Hepatocyte (in vitro differentiated cells): ENCODE results near the gene MRPL19. TPM values are rescaled to one million over a fixed set of nuclear protein-coding genes. Genes with fewer than 3 reads are reported as not detected.
"Not testable (repeated sequence)": the region's sequence is repeated elsewhere in the genome, so short reads cannot be mapped to it uniquely, and the experiment has no call there.

Source experiments
- DNase-seq: peaks from one replicate; pipeline ENCODE4 v3.0.0-alpha.2; 2016; ENCODE audit warnings: low spot score
- H2AFZ ChIP-seq: fragments of 200-600 bp; sonication (generic); 2 replicates; pipeline ENCODE4 v1.6.0; 2016; ENCODE audit warnings: antibody characterized with exemption, mild to moderate bottlenecking
- H3K27ac ChIP-seq: fragments of 200-600 bp; sonication (generic); 2 replicates; pipeline ENCODE4 v1.5.1; 2016; ENCODE audit warnings: mild to moderate bottlenecking
- H3K27me3 ChIP-seq: fragments of 200-600 bp; sonication (generic); 2 replicates; pipeline ENCODE4 v1.6.1; 2016
- H3K36me3 ChIP-seq: fragments of 200-600 bp; sonication (generic); replicated peaks from 2 replicates; pipeline ENCODE4 v1.5.1; 2016; ENCODE audit warnings: low read depth; ENCODE audit not compliant: insufficient read depth
- H3K4me1 ChIP-seq: fragments of 200-600 bp; sonication (generic); 2 replicates; pipeline ENCODE4 v1.5.1; 2016; ENCODE audit warnings: mild to moderate bottlenecking, moderate library complexity; ENCODE audit not compliant: insufficient read depth
- H3K4me2 ChIP-seq: fragments of 200-600 bp; sonication (generic); 2 replicates; pipeline ENCODE4 v1.6.0; 2016
- H3K4me3 ChIP-seq: fragments of 200-600 bp; sonication (generic); 2 replicates; pipeline ENCODE4 v1.5.1; 2016; ENCODE audit warnings: mild to moderate bottlenecking
- H3K79me2 ChIP-seq: fragments of 200-600 bp; sonication (generic); 2 replicates; pipeline ENCODE4 v1.6.0; 2017; ENCODE audit warnings: mild to moderate bottlenecking
- H3K9me2 ChIP-seq: fragments of 200-600 bp; sonication (generic); replicated peaks from 2 replicates; pipeline ENCODE4 v1.6.0; 2017; ENCODE audit warnings: mild to moderate bottlenecking; ENCODE audit not compliant: insufficient read depth
- H3K9me3 ChIP-seq: fragments of 200-600 bp; sonication (generic); 2 replicates; pipeline ENCODE4 v1.5.1; 2016; ENCODE audit warnings: low read depth, mild to moderate bottlenecking
- H4K20me1 ChIP-seq: fragments of 200-600 bp; sonication (generic); 2 replicates; pipeline ENCODE4 v1.6.0; 2016; ENCODE audit warnings: mild to moderate bottlenecking; ENCODE audit not compliant: insufficient read depth, poor library complexity, severe bottlenecking
- CTCF ChIP-seq: fragments of 200-600 bp; sonication (generic); IDR thresholded peaks from 2 replicates; pipeline ENCODE4 v1.5.1; 2016; ENCODE audit warnings: antibody characterized with exemption, mild to moderate bottlenecking; ENCODE audit not compliant: poor library complexity
- EZH2 ChIP-seq: fragments of 200-600 bp; sonication (generic); IDR thresholded peaks from 2 replicates; pipeline ENCODE4 v1.6.1; 2016; ENCODE audit warnings: antibody characterized with exemption, mild to moderate bottlenecking, borderline replicate concordance
- EZH2phosphoT487 ChIP-seq: fragments of 200-600 bp; sonication (generic); IDR thresholded peaks from one replicate; pipeline ENCODE4 v1.6.1; 2018; ENCODE audit warnings: antibody characterized with exemption, mild to moderate bottlenecking, low read depth, moderate library complexity; ENCODE audit not compliant: unreplicated experiment, severe bottlenecking
- WGBS: methylation state at CpG from one replicate; pipeline ENCODE4 v1.1.6; 2016; ENCODE audit warnings: low lambda C conversion rate; ENCODE audit errors: missing lambda C conversion rate; 5-methylcytosine and 5-hydroxymethylcytosine counted together
- polyA plus RNA-seq: library from polyadenylated mRNA; unstranded; fragments of >200 nt; fragmentation: Nextera tagmentation; extraction: Ambion mirVana; gene quantifications from 2 replicates; pipeline ENCODE4 v1.2.1, GENCODE V29; 2016
- total RNA-seq: library from RNA; depleted of rRNA; stranded (reverse); fragments of >200 nt; gene quantifications from 2 replicates; pipeline ENCODE4 v1.2.3, GENCODE V29; 2014

The MRPL19 gene
- total and polyA plus RNA-seq, 2 experiments from 2014 or later = 47.9 to 68.7 TPM

- H4K20me1 ChIP-seq = no peaks in the 10 kb centered on the region
- no peak overlapping the region for H2AFZ ChIP-seq
- no peak overlapping the region for H3K4me3 ChIP-seq
- H3K9me3 ChIP-seq = no peaks in the 10 kb centered on the region
- 41% methylated on average over 6 of the region's 6 CpGs for WGBS
- TF ChIP-seq EZH2 (no peak), CTCF (no peak), EZH2phosphoT487 (no peak)
- no peaks in the 10 kb centered on the region for H3K4me1 ChIP-seq
- peak; percentile 34 for DNase-seq
- no peaks in the 10 kb centered on the region for H3K27me3 ChIP-seq
- no peaks in the 10 kb centered on the region for H3K79me2 ChIP-seq
- H3K27ac ChIP-seq = peak overlapping the region; percentile 52
- no peaks in the 10 kb centered on the region for H3K9me2 ChIP-seq
- peak overlapping the region; percentile 14 for H3K4me2 ChIP-seq
- H3K36me3 ChIP-seq = no peaks in the 10 kb centered on the region
Measured at GRCh38 chr2:75666911-75667310, 20.3 kb downstream of the MRPL19 start.

GRCh38 chr2:75667884-75668283 lies 21.3 kb downstream of the MRPL19 start:
- H3K79me2 ChIP-seq = no peaks in the 10 kb centered on the region
- no peaks in the 10 kb centered on the region for H3K9me2 ChIP-seq
- no peak for TF ChIP-seq CTCF
- TF ChIP-seq EZH2phosphoT487 = no peak
- TF ChIP-seq EZH2 = no peak
- H3K36me3 ChIP-seq = no peaks in the 10 kb centered on the region
- 50% methylated on average over 2 of the region's 2 CpGs for WGBS
- no peaks in the 10 kb centered on the region for H3K9me3 ChIP-seq
- H2AFZ ChIP-seq = no peak overlapping the region
- peak overlapping the region; percentile 52 for H3K27ac ChIP-seq
- no peak overlapping the region for H3K4me3 ChIP-seq
- H4K20me1 ChIP-seq = no peaks in the 10 kb centered on the region
- H3K4me2 ChIP-seq = peak overlapping the region; percentile 17
- H3K27me3 ChIP-seq = no peaks in the 10 kb centered on the region
- H3K4me1 ChIP-seq = no peaks in the 10 kb centered on the region
- no peak for DNase-seq

- not testable (repeated sequence) for H3K27me3 ChIP-seq, DNase-seq, H3K27ac ChIP-seq, H3K9me3 ChIP-seq, H3K36me3 ChIP-seq, H3K4me2 ChIP-seq, H4K20me1 ChIP-seq, H3K79me2 ChIP-seq, H2AFZ ChIP-seq, H3K4me3 ChIP-seq, H3K4me1 ChIP-seq, H3K9me2 ChIP-seq
- WGBS = 92% methylated on average over 4 of the region's 4 CpGs
Measured at GRCh38 chr2:75675423-75675822, 28.8 kb downstream of the MRPL19 start.

- 96% methylated on average over 3 of the region's 3 CpGs for WGBS
Measured at GRCh38 chr2:75675908-75676307, 29.3 kb downstream of the MRPL19 start.

More at GRCh38 chr2:75675908-75676307, 29.3 kb downstream of the MRPL19 start:
- H3K9me2 ChIP-seq = no peaks in the 10 kb centered on the region
- H2AFZ ChIP-seq = no peak overlapping the region
- H3K4me2 ChIP-seq = no peak overlapping the region
- H3K4me1 ChIP-seq = no peaks in the 10 kb centered on the region
- H3K9me3 ChIP-seq = no peaks in the 10 kb centered on the region
- no peak for DNase-seq
- no peaks in the 10 kb centered on the region for H3K79me2 ChIP-seq
- TF ChIP-seq EZH2 (no peak), EZH2phosphoT487 (no peak), CTCF (no peak)
- H4K20me1 ChIP-seq = no peaks in the 10 kb centered on the region
- H3K36me3 ChIP-seq = no peaks in the 10 kb centered on the region
- no peak overlapping the region for H3K27ac ChIP-seq
- H3K27me3 ChIP-seq = no peaks in the 10 kb centered on the region
- H3K4me3 ChIP-seq = no peak overlapping the region
